SU-DHL-6 (cell line): ENCODE measurements around the gene PSMG1.

Experiments used
- H2AFZ ChIP-seq: fragments of 200-600 bp; sonication (generic); 2 replicates; pipeline ENCODE4 v1.6.1; 2014; ENCODE audit warnings: low read depth, mild to moderate bottlenecking, moderate library complexity, mixed read lengths, antibody characterized with exemption, low read length; ENCODE audit not compliant: severe bottlenecking
- H3F3A ChIP-seq: fragments of 200-600 bp; shearing (Covaris generic); 2 replicates; pipeline ENCODE4 v1.6.0; 2016; ENCODE audit warnings: antibody characterized with exemption, mild to moderate bottlenecking; ENCODE audit not compliant: insufficient read depth
- H3K27ac ChIP-seq: fragments of 200-600 bp; sonication (generic); 2 replicates; pipeline ENCODE4 v1.5.1; 2016; ENCODE audit warnings: low read depth, mild to moderate bottlenecking, low read length, moderate library complexity, mixed read lengths
- H3K27me3 ChIP-seq: fragments of 200-600 bp; sonication (generic), shearing (Covaris generic); 2 replicates; pipeline ENCODE4 v1.6.0; 2014; ENCODE audit warnings: mild to moderate bottlenecking, low read length
- H3K36me3 ChIP-seq: fragments of 200-600 bp; sonication (generic); 2 replicates; pipeline ENCODE4 v1.6.1; 2014; ENCODE audit warnings: mild to moderate bottlenecking, low read length, mixed read lengths
- H3K4me2 ChIP-seq: fragments of 300-600, 200-600 bp; shearing (Covaris generic), sonication (generic); 2 replicates; pipeline ENCODE4 v1.6.0; 2014; ENCODE audit warnings: low read length, low read depth, mild to moderate bottlenecking; ENCODE audit not compliant: poor library complexity, severe bottlenecking
- H3K4me3 ChIP-seq: fragments of 200-600 bp; sonication (generic); 2 replicates; pipeline ENCODE4 v1.5.1; 2014; ENCODE audit warnings: antibody characterized with exemption, low read length, mild to moderate bottlenecking, mixed read lengths; ENCODE audit not compliant: insufficient read depth, poor library complexity, severe bottlenecking
- H3K79me2 ChIP-seq: fragments of 200-600 bp; sonication (generic); 2 replicates; pipeline ENCODE4 v1.6.1; 2014; ENCODE audit warnings: mild to moderate bottlenecking, low read length, moderate library complexity; ENCODE audit not compliant: insufficient read depth
- H3K9ac ChIP-seq: fragments of 200-600 bp; sonication (generic); 2 replicates; pipeline ENCODE4 v1.7.0; 2014; ENCODE audit warnings: mild to moderate bottlenecking, low read length
- H3K9me2 ChIP-seq: fragments of 200-600 bp; sonication (generic); replicated peaks from 2 replicates; pipeline ENCODE4 v1.6.1; 2014; ENCODE audit warnings: low read length; ENCODE audit not compliant: insufficient read depth
- H3K9me3 ChIP-seq: fragments of 200-600 bp; sonication (generic); 2 replicates; pipeline ENCODE4 v1.6.1; 2014; ENCODE audit warnings: low read length, mixed read lengths; ENCODE audit not compliant: insufficient read depth
- H4K20me1 ChIP-seq: fragments of 200-600 bp; sonication (generic); 2 replicates; pipeline ENCODE4 v1.6.1; 2014; ENCODE audit warnings: low read depth, mild to moderate bottlenecking, antibody characterized with exemption, low read length, moderate library complexity, mixed read lengths
- EZH2phosphoT487 ChIP-seq: fragments of 200-600 bp; sonication (generic), shearing (Covaris generic); conservative IDR thresholded peaks from 2 replicates; pipeline ENCODE4 v1.6.1; 2018; ENCODE audit warnings: mild to moderate bottlenecking, antibody characterized with exemption, low read length, moderate library complexity, mixed read lengths
- TF ChIP-seq, protein P1 (sequence below): fragments of 200-600 bp; sonication (generic); IDR thresholded peaks from one replicate; pipeline ENCODE4 v1.5.1; 2017; ENCODE audit warnings: antibody characterized with exemption, mild to moderate bottlenecking, low read length, moderate library complexity; ENCODE audit not compliant: insufficient read depth, poor library complexity, severe bottlenecking

The PSMG1 gene

DNA sequence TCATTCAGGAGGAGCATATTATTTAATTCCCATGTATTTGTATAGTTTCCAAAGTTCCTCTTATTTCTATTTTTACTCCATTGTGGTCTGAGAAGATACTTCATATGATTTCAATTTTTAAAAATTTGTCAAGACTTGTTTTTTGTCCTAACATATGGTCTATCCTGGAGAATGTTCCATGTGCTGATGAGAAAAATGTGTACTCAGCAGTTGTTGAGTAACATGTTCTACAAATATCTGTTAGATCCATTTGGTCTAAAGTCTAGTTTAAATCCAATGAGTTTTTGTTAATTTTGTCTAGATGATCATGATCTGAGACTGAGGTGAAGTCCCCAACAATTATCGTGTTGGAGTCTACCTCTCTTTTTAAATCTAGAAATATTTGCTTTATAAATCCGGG lies 14.5 kb downstream of the PSMG1 start:
- Histone ChIP-seq H3F3A (no peaks in the 10 kb centered on the region), H3K79me2 (no peaks in the 10 kb centered on the region; the same call in 1 of the 2 replicates), H3K4me3 (no peak overlapping the region), H2AFZ (no peak overlapping the region), H3K9ac (no peak overlapping the region), H3K27ac (no peak overlapping the region), H3K27me3 (no peaks in the 10 kb centered on the region), H3K9me2 (no peaks in the 10 kb centered on the region), H3K9me3 (peaks cover 9% of the 10 kb centered on the region; the same call in 1 of the 2 replicates), H4K20me1 (no peaks in the 10 kb centered on the region), H3K4me2 (no peak overlapping the region), H3K36me3 (no peaks in the 10 kb centered on the region)
- TF ChIP-seq, protein P1, sequence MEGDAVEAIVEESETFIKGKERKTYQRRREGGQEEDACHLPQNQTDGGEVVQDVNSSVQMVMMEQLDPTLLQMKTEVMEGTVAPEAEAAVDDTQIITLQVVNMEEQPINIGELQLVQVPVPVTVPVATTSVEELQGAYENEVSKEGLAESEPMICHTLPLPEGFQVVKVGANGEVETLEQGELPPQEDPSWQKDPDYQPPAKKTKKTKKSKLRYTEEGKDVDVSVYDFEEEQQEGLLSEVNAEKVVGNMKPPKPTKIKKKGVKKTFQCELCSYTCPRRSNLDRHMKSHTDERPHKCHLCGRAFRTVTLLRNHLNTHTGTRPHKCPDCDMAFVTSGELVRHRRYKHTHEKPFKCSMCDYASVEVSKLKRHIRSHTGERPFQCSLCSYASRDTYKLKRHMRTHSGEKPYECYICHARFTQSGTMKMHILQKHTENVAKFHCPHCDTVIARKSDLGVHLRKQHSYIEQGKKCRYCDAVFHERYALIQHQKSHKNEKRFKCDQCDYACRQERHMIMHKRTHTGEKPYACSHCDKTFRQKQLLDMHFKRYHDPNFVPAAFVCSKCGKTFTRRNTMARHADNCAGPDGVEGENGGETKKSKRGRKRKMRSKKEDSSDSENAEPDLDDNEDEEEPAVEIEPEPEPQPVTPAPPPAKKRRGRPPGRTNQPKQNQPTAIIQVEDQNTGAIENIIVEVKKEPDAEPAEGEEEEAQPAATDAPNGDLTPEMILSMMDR = no peak
- TF ChIP-seq EZH2phosphoT487 = no peak

DNA sequence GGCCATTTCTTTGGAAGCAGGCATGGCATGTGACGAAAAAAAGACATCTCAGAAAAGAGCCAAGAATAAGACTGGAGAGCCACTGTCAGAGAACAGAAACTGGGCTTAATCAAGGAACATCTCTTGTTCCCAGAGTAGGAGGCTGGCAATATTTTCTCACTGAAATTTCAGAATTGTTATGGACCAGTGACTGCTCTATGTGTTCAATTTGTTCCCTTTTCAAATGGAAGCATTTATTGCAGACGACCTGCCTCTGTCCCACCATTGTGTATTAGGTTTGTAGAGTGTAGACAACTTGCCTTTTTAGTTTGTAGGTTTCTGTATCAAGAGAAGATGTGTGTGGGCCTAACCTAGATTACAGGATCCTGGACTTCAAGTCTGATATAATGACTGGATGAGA lies 18.7 kb downstream of the PSMG1 start:
- Histone ChIP-seq H3K9me3 (peaks cover 9% of the 10 kb centered on the region; the same call in 1 of the 2 replicates), H3F3A (no peaks in the 10 kb centered on the region), H3K36me3 (no peaks in the 10 kb centered on the region), H3K27ac (no peak overlapping the region), H4K20me1 (no peaks in the 10 kb centered on the region), H3K9ac (no peak overlapping the region), H3K79me2 (no peaks in the 10 kb centered on the region), H3K4me2 (no peak overlapping the region), H3K4me3 (no peak overlapping the region), H2AFZ (no peak overlapping the region), H3K9me2 (no peaks in the 10 kb centered on the region), H3K27me3 (no peaks in the 10 kb centered on the region)
- no peak for TF ChIP-seq EZH2phosphoT487
- TF ChIP-seq, protein P1 = no peak

DNA sequence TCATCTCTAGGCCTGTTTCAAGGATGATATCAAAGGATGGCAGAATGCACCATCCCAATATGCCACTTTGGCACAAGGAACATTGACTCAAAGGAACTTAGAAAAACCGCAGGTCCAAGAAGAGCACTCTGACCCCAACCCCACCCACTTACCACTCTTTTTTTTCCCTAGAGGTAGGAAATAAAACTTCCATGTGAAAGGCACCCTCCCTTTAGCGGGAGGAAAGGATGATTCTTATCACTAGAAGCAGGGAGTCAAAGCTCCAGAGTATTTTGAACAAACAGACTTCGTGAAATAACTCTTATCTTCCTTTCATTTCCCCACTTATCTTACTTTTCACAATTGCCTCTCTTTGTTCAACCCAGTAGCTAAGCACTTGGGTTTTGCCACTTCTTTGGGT lies 22.2 kb downstream of the PSMG1 start:
- H4K20me1 ChIP-seq = no peaks in the 10 kb centered on the region
- peaks cover 9% of the 10 kb centered on the region; the same call in 1 of the 2 replicates for H3K9me3 ChIP-seq
- H3F3A ChIP-seq = no peaks in the 10 kb centered on the region
- H2AFZ ChIP-seq = no peak overlapping the region
- no peak overlapping the region for H3K4me3 ChIP-seq
- TF ChIP-seq EZH2phosphoT487 = no peak
- TF ChIP-seq, protein P1 = no peak
- no peak overlapping the region for H3K27ac ChIP-seq
- no peak overlapping the region for H3K9ac ChIP-seq
- H3K79me2 ChIP-seq = no peaks in the 10 kb centered on the region
- no peaks in the 10 kb centered on the region for H3K9me2 ChIP-seq
- H3K27me3 ChIP-seq = no peaks in the 10 kb centered on the region
- H3K4me2 ChIP-seq = no peak overlapping the region
- no peaks in the 10 kb centered on the region for H3K36me3 ChIP-seq
